HL-60 (cell line): Measurements from ENCODE around the gene PDE4DIP.
"Not testable (repeated sequence)": the region's sequence is repeated elsewhere in the genome, so short reads cannot be mapped to it uniquely, and the experiment has no call there.

Experiments used
- CTCF ChIP-seq: IDR thresholded peaks from one replicate; pipeline ENCODE4 v1.5.1; 2011; ENCODE audit warnings: low read length, control low read depth, inconsistent platforms; ENCODE audit not compliant: insufficient read depth
- POLR2AphosphoS5 ChIP-seq: IDR thresholded peaks from 2 replicates; pipeline ENCODE4 v1.6.1; 2012; ENCODE audit warnings: low read depth

GRCh38 chr1:148845068-148845467 lies 840 bp downstream of the PDE4DIP start:
- TF ChIP-seq POLR2AphosphoS5, CTCF: not testable (repeated sequence)
